Measurements from ENCODE around the gene ARL5C.

The ARL5C gene

DNA sequence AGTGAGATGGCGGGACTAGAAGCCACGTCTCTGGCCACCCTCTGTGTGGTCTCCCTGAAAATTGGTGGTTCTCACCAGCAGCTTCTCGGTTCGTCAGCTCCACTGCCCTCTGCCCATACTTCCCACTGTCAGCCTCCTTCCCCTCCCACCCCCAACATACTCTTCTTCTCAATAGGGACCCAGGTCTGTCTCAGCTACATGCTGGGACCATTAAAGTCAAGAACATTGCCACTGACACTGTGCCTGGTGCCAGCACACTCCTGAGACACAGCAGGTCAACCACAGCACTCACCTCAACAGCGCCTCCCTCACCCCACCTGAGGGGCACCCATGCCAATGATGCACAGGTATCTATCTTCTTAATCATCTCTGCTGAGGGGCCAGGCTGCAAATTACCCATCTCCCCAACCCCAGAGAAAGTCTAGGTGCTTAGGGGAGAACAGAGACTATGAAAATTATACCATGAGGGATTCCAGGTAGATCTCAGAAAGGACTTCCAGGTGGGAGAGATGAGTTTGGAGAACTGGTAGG lies 15.8 kb downstream of the ARL5C start:
- no peak for DNase-seq
- no peak overlapping the region for H2AFZ ChIP-seq (ENCODE audit: insufficient read depth, low read length, poor library complexity)
- no peak overlapping the region for H3K4me2 ChIP-seq (ENCODE audit: low read length)
- no CpG with 5 or more reads among the region's 5 CpGs for WGBS (ENCODE audit: extremely low coverage, insufficient coverage, insufficient read length)
- H3K18ac ChIP-seq (ENCODE audit: low read length): no peak overlapping the region
- no peak overlapping the region for H3K4ac ChIP-seq (ENCODE audit: low read depth, low read length)
- H4K91ac ChIP-seq (ENCODE audit: low read depth, low read length): no peak overlapping the region
- H3K79me2 ChIP-seq (ENCODE audit: control insufficient read depth, insufficient read depth, low read length, poor library complexity): peaks cover 2% of the 10 kb centered on the region
- no peaks in the 10 kb centered on the region for H3K36me3 ChIP-seq (ENCODE audit: control insufficient read depth in 1 of 2, insufficient read depth in 2 of 2, low read length in 2 of 2)
- H3K4me1 ChIP-seq (ENCODE audit: control insufficient read depth in 1 of 2, insufficient read depth in 2 of 2, low read length in 2 of 2): peaks cover 5 to 13% of the 10 kb centered on the region in 2 experiments
- no peak overlapping the region for H4K8ac ChIP-seq (ENCODE audit: low read depth, low read length)
- H3K9me3 ChIP-seq (ENCODE audit: insufficient read depth, low read depth, low read length): peaks cover 3% of the 10 kb centered on the region
- H3K9ac ChIP-seq (ENCODE audit: low read length): no peak overlapping the region
- no peak overlapping the region for H2BK12ac ChIP-seq (ENCODE audit: low read length)
- H2BK120ac ChIP-seq (ENCODE audit: insufficient read depth, low read length, poor library complexity): no peak overlapping the region
- H2AK5ac ChIP-seq (ENCODE audit: low read length): no peak overlapping the region
- no peak overlapping the region for H3K23ac ChIP-seq (ENCODE audit: low read length)
- H3K27me3 ChIP-seq (ENCODE audit: insufficient read depth, low read length): peaks cover 19% of the 10 kb centered on the region
- no peak overlapping the region for H2BK5ac ChIP-seq (ENCODE audit: low read depth, low read length, poor library complexity)
- no peak overlapping the region for H4K12ac ChIP-seq (ENCODE audit: low read depth, low read length)
- no peak overlapping the region for H3K27ac ChIP-seq (ENCODE audit: low read depth, low read length)
- no peak overlapping the region for H3K14ac ChIP-seq (ENCODE audit: low read length)
- H3K79me1 ChIP-seq (ENCODE audit: low read length): peaks cover 3% of the 10 kb centered on the region
- H3K4me3 ChIP-seq (ENCODE audit: low read depth, low read length): no peak overlapping the region

DNA sequence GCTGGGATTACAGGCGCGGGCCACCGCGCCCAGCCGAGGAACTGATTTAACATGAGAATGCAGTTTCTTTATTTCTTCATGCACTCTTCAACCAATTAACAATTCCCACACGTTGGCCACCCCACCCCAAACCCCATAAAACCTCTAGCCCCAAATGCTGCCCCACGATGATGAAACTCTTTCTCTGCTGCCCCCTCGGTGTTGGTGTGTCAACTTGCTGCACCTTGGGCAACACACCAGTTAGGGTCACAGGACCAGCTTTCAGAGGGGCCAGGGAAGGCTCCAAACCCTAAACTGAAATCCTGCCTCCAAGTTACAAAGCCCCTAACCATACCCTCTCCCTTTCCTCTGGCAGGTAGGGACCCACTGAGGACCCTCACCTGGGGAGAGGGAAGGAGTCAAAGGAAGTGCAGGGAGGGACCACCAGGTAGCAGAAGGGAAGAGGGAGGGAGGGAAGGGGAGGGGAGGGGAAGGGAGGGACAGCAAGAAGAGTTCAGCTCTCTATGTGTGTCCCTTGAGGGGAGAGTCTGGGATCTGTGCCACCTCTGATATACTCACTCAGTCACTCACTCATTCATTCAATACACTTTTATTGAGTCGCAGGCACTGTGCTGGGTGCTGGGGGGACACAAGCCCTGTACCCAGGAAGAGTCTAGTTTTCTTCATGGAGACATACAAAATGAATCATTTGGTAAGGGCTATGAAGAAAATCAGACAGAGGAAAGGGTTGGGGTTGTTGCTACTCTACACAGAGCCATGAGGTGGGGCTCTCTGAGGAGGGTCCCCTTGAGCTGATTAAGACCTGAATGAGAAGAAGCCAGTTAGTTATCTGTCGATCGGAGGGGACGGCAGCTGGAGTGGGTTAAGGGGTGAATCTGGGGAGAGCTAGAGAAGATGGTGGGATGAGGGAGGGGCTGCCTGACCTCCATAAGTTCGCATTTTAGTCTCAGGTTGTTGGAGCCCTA lies 18.5 kb downstream of the ARL5C start:
- H3K27me3 ChIP-seq (ENCODE audit: insufficient read depth, low read length): peaks cover 19% of the 10 kb centered on the region
- no peak overlapping the region for H3K14ac ChIP-seq (ENCODE audit: low read length)
- no peak overlapping the region for H3K9ac ChIP-seq (ENCODE audit: low read length)
- H3K36me3 ChIP-seq (ENCODE audit: control insufficient read depth in 1 of 2, insufficient read depth in 2 of 2, low read length in 2 of 2): no peaks in the 10 kb centered on the region
- no peak overlapping the region for H3K4me3 ChIP-seq (ENCODE audit: low read depth, low read length)
- H2BK12ac ChIP-seq (ENCODE audit: low read length): no peak overlapping the region
- no peaks in the 10 kb centered on the region for H3K79me1 ChIP-seq (ENCODE audit: low read length)
- no peak overlapping the region for H4K91ac ChIP-seq (ENCODE audit: low read depth, low read length)
- H3K79me2 ChIP-seq (ENCODE audit: control insufficient read depth, insufficient read depth, low read length, poor library complexity): no peaks in the 10 kb centered on the region
- H3K18ac ChIP-seq (ENCODE audit: low read length): no peak overlapping the region
- H3K4me2 ChIP-seq (ENCODE audit: low read length): no peak overlapping the region
- peaks cover 3% of the 10 kb centered on the region for H3K9me3 ChIP-seq (ENCODE audit: insufficient read depth, low read depth, low read length)
- DNase-seq: no peak
- no CpG with 5 or more reads among the region's 13 CpGs for WGBS (ENCODE audit: extremely low coverage, insufficient coverage, insufficient read length)
- H2AK5ac ChIP-seq (ENCODE audit: low read length): no peak overlapping the region
- no peak overlapping the region for H3K23ac ChIP-seq (ENCODE audit: low read length)
- no peak overlapping the region for H2BK120ac ChIP-seq (ENCODE audit: insufficient read depth, low read length, poor library complexity)
- H3K27ac ChIP-seq (ENCODE audit: low read depth, low read length): no peak overlapping the region
- H4K8ac ChIP-seq (ENCODE audit: low read depth, low read length): no peak overlapping the region
- H2BK5ac ChIP-seq (ENCODE audit: low read depth, low read length, poor library complexity): no peak overlapping the region
- no peak overlapping the region for H3K4ac ChIP-seq (ENCODE audit: low read depth, low read length)
- peaks cover 5 to 10% of the 10 kb centered on the region in 2 experiments for H3K4me1 ChIP-seq (ENCODE audit: control insufficient read depth in 1 of 2, insufficient read depth in 2 of 2, low read length in 2 of 2)
- H2AFZ ChIP-seq (ENCODE audit: insufficient read depth, low read length, poor library complexity): no peak overlapping the region
- no peak overlapping the region for H4K12ac ChIP-seq (ENCODE audit: low read depth, low read length)

DNA sequence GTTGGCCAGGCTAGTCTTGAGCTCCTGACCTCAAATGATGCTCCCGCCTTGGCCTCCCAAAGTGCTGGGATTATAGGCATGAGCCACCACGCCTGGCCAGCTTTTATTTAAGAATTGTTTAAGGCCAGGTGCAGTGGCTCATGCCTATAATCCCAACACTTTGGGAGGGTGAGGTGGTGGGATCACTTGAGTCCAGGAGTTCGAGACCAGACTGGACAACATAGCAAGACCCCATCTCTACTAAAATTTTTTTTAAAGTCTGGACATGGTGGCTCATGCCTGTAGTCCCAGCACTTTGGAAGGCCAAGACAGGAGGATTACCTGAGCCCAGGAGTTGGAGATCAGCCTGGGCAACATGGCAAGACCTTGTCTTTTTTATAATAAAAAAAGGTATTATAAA lies 19.7 kb downstream of the ARL5C start:
- Histone ChIP-seq H4K12ac (ENCODE audit: low read depth, low read length) (no peak overlapping the region), H3K4me2 (ENCODE audit: low read length) (no peak overlapping the region), H2AFZ (ENCODE audit: insufficient read depth, low read length, poor library complexity) (no peak overlapping the region), H3K27me3 (ENCODE audit: insufficient read depth, low read length) (peaks cover 15% of the 10 kb centered on the region), H2AK5ac (ENCODE audit: low read length) (no peak overlapping the region), H2BK5ac (ENCODE audit: low read depth, low read length, poor library complexity) (no peak overlapping the region), H3K27ac (ENCODE audit: low read depth, low read length) (no peak overlapping the region), H2BK12ac (ENCODE audit: low read length) (no peak overlapping the region), H3K4ac (ENCODE audit: low read depth, low read length) (no peak overlapping the region), H2BK120ac (ENCODE audit: insufficient read depth, low read length, poor library complexity) (no peak overlapping the region), H3K4me1 (ENCODE audit: control insufficient read depth in 1 of 2, insufficient read depth in 2 of 2, low read length in 2 of 2) (peaks cover 0 to under 1% of the 10 kb centered on the region in 2 experiments), H3K79me1 (ENCODE audit: low read length) (no peaks in the 10 kb centered on the region), H3K9ac (ENCODE audit: low read length) (no peak overlapping the region), H3K9me3 (ENCODE audit: insufficient read depth, low read depth, low read length) (peaks cover 3% of the 10 kb centered on the region), H3K14ac (ENCODE audit: low read length) (no peak overlapping the region), H4K8ac (ENCODE audit: low read depth, low read length) (no peak overlapping the region), H3K18ac (ENCODE audit: low read length) (no peak overlapping the region), H4K91ac (ENCODE audit: low read depth, low read length) (no peak overlapping the region), H3K23ac (ENCODE audit: low read length) (no peak overlapping the region), H3K4me3 (ENCODE audit: low read depth, low read length) (no peak overlapping the region), H3K79me2 (ENCODE audit: control insufficient read depth, insufficient read depth, low read length, poor library complexity) (no peaks in the 10 kb centered on the region), H3K36me3 (ENCODE audit: control insufficient read depth in 1 of 2, insufficient read depth in 2 of 2, low read length in 2 of 2) (no peaks in the 10 kb centered on the region)
- no peak for DNase-seq
- WGBS (ENCODE audit: extremely low coverage, insufficient coverage, insufficient read length): no CpG with 5 or more reads among the region's 3 CpGs

DNA sequence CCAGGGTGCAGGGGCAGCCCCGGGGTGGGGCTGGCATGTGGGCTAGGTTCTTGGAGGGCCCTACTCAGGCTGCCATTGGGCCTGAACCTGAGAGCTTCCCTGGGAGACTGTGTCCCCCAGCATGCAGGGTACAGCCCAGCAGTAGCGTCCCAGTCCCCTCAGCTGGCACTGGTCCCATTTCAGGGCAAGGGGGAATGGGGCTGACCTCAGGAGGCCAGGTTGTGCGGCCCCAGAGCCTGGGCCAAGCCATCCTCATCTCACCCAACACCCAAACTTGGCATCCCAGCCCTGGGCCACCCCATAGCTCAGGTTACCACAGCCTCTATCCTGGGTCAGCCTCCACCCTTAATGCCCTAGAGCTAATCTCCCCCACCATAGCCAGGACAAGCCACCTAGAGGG lies 20.8 kb downstream of the ARL5C start:
- Histone ChIP-seq H3K9ac (ENCODE audit: low read length) (no peak overlapping the region), H3K27me3 (ENCODE audit: insufficient read depth, low read length) (peaks cover 6% of the 10 kb centered on the region), H3K9me3 (ENCODE audit: insufficient read depth, low read depth, low read length) (no peaks in the 10 kb centered on the region), H3K18ac (ENCODE audit: low read length) (no peak overlapping the region), H2AFZ (ENCODE audit: insufficient read depth, low read length, poor library complexity) (no peak overlapping the region), H3K4ac (ENCODE audit: low read depth, low read length) (no peak overlapping the region), H3K14ac (ENCODE audit: low read length) (no peak overlapping the region), H2AK5ac (ENCODE audit: low read length) (no peak overlapping the region), H4K8ac (ENCODE audit: low read depth, low read length) (no peak overlapping the region), H3K79me1 (ENCODE audit: low read length) (no peaks in the 10 kb centered on the region), H2BK5ac (ENCODE audit: low read depth, low read length, poor library complexity) (no peak overlapping the region), H3K79me2 (ENCODE audit: control insufficient read depth, insufficient read depth, low read length, poor library complexity) (no peaks in the 10 kb centered on the region), H4K91ac (ENCODE audit: low read depth, low read length) (no peak overlapping the region), H3K4me1 (ENCODE audit: control insufficient read depth in 1 of 2, insufficient read depth in 2 of 2, low read length in 2 of 2) (no peaks in the 10 kb centered on the region), H2BK12ac (ENCODE audit: low read length) (no peak overlapping the region), H2BK120ac (ENCODE audit: insufficient read depth, low read length, poor library complexity) (no peak overlapping the region), H3K4me2 (ENCODE audit: low read length) (no peak overlapping the region), H3K4me3 (ENCODE audit: low read depth, low read length) (no peak overlapping the region), H4K12ac (ENCODE audit: low read depth, low read length) (no peak overlapping the region), H3K23ac (ENCODE audit: low read length) (no peak overlapping the region), H3K27ac (ENCODE audit: low read depth, low read length) (no peak overlapping the region), H3K36me3 (ENCODE audit: control insufficient read depth in 1 of 2, insufficient read depth in 2 of 2, low read length in 2 of 2) (no peaks in the 10 kb centered on the region)
- WGBS (ENCODE audit: extremely low coverage, insufficient coverage, insufficient read length): no CpG with 5 or more reads among the region's 3 CpGs
- DNase-seq: no peak
